Measurements from ENCODE around the gene TRAPPC6A. TPM values are rescaled to one million over a fixed set of nuclear protein-coding genes. Genes with fewer than 3 reads are reported as not detected.

The TRAPPC6A gene
- total RNA-seq, 1 experiment from 2014 or later = 59.9 TPM

GRCh38 chr19:45128146-45128545 is 49.9 kb downstream of the TRAPPC6A start:
- Mint-ChIP-seq H3K4me3 (no peak overlapping the region), H3K9me3 (no peaks in the 10 kb centered on the region), H3K27ac (no peak overlapping the region), H3K4me1 (peaks cover 19 to 27% of the 10 kb centered on the region in 2 experiments), H3K36me3 (ENCODE audit: insufficient read depth in 1 of 3, low read depth in 3 of 3) (no peaks in the 10 kb centered on the region; a peak in 2 of 7 replicates), H3K27me3 (ENCODE audit: low read depth) (no peaks in the 10 kb centered on the region)
- no peaks in the 10 kb centered on the region for H3K27me3 ChIP-seq (ENCODE audit: insufficient read depth, low read length)
- H3K27ac ChIP-seq (ENCODE audit: insufficient read length, low read depth, low read length) = no peak overlapping the region
- H3K9me3 ChIP-seq (ENCODE audit: control insufficient read depth, low read depth, low read length) = no peaks in the 10 kb centered on the region
- no peak for DNase-seq
- no peak overlapping the region for H4K5ac ChIP-seq (ENCODE audit: insufficient read length, low read depth, low read length)
- TF ChIP-seq, protein P1, sequence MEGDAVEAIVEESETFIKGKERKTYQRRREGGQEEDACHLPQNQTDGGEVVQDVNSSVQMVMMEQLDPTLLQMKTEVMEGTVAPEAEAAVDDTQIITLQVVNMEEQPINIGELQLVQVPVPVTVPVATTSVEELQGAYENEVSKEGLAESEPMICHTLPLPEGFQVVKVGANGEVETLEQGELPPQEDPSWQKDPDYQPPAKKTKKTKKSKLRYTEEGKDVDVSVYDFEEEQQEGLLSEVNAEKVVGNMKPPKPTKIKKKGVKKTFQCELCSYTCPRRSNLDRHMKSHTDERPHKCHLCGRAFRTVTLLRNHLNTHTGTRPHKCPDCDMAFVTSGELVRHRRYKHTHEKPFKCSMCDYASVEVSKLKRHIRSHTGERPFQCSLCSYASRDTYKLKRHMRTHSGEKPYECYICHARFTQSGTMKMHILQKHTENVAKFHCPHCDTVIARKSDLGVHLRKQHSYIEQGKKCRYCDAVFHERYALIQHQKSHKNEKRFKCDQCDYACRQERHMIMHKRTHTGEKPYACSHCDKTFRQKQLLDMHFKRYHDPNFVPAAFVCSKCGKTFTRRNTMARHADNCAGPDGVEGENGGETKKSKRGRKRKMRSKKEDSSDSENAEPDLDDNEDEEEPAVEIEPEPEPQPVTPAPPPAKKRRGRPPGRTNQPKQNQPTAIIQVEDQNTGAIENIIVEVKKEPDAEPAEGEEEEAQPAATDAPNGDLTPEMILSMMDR (conservative IDR thresholded peaks at IDR 0.05) = no peak
- H3K79me2 ChIP-seq (ENCODE audit: insufficient read depth, low read length) = no peaks in the 10 kb centered on the region; the same call in 1 of the 2 replicates
- no peak overlapping the region for H2AK5ac ChIP-seq (ENCODE audit: insufficient read length, low read length)
- no peak overlapping the region for H3K4ac ChIP-seq (ENCODE audit: low read depth, low read length)
- no peak overlapping the region for H2BK120ac ChIP-seq (ENCODE audit: low read depth, low read length, poor library complexity, severe bottlenecking)
- H3K23me2 ChIP-seq (ENCODE audit: insufficient read length, low read depth, low read length, poor library complexity, severe bottlenecking) = peaks cover 4% of the 10 kb centered on the region
- no peak overlapping the region for H2AFZ ChIP-seq (ENCODE audit: low read length)
- no peaks in the 10 kb centered on the region for H4K20me1 ChIP-seq (ENCODE audit: control insufficient read depth, insufficient read depth, insufficient read length)
- H3K9ac ChIP-seq (ENCODE audit: extremely low read depth, insufficient read length, low read length) = no peak overlapping the region
- WGBS (ENCODE audit: extremely low coverage, insufficient read length, low lambda C conversion rate) = no CpG with 5 or more reads among the region's 5 CpGs
- no peak overlapping the region for H3K14ac ChIP-seq (ENCODE audit: insufficient read depth, low read length)
- H3K56ac ChIP-seq (ENCODE audit: insufficient read length, low read depth, low read length) = no peak overlapping the region
- no peak overlapping the region for H2BK20ac ChIP-seq (ENCODE audit: low read depth, low read length, poor library complexity, severe bottlenecking)
- no peak overlapping the region for H2BK5ac ChIP-seq (ENCODE audit: insufficient read length, low read length)
- H3T11ph ChIP-seq (ENCODE audit: low read length) = no peak overlapping the region
- no peak overlapping the region for H3K18ac ChIP-seq (ENCODE audit: insufficient read length, low read depth, low read length)
- no peak overlapping the region for H2BK12ac ChIP-seq (ENCODE audit: insufficient read length, low read depth, low read length)
- no peak overlapping the region for H3K4me2 ChIP-seq (ENCODE audit: insufficient read depth, insufficient read length, low read length)
- H3K4me1 ChIP-seq (ENCODE audit: insufficient read depth, low read length) = no peaks in the 10 kb centered on the region; the same call in 1 of the 2 replicates
- H4K91ac ChIP-seq (ENCODE audit: insufficient read length, low read depth, low read length) = no peak overlapping the region
- peaks cover 6% of the 10 kb centered on the region for H3K79me1 ChIP-seq (ENCODE audit: insufficient read depth, low read depth, low read length, poor library complexity, severe bottlenecking)
- H3K23ac ChIP-seq (ENCODE audit: insufficient read length, low read depth, low read length) = no peak overlapping the region
- no peak overlapping the region for H2BK15ac ChIP-seq (ENCODE audit: low read depth, low read length)
- no peak overlapping the region for H4K8ac ChIP-seq (replicated peaks; ENCODE audit: insufficient read length, low read depth, low read length)

Data from H9 (cell line).